GM19193 (cell line): ENCODE data around the gene PHACTR1.

Source experiments
- POLR2A ChIP-seq: IDR thresholded peaks from 4 replicates; pipeline ENCODE4 v1.6.1; 2011; ENCODE audit not compliant: insufficient read depth, insufficient read length; ENCODE audit errors: extremely low read depth

PHACTR1 gene

DNA sequence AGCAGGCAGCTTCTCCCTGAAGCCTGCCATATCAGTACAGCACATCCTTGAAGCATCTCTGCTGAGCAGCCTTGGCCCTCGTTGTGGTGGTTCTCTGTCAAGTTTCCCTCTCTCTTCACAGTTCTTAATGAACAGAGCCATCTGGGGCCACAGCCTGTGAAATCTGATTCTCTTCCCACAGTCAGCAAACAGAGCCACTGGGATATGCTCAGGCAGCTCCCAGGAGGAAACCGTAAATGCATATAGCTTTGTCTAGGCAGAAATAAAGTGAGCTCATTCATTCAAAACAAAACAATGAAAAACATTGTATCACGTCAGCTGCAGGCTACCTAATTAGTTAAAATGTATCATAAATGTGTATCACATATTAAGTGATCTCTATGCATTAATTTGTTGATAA, 531.5 kb downstream of the PHACTR1 start:
- no peak for TF ChIP-seq POLR2A

DNA sequence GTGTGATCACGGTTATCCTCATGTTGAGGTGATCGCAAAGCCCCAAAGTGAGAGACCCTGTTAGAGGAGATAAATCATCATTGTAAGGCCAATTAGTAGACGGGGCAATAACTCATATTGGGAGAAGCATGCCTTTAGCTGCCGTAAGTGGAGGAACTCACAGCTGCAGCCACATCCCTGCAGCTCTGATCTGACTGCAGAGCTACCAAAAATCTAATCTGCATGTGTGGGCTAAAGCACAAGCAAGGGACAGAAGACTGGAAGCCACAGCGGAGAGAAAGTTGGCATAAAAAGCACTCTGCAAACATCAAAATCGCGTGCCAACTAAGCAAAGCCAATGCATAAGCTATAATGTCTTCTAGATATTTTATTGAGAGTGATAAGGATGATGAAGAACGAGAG, 532.0 kb downstream of the PHACTR1 start:
- TF ChIP-seq POLR2A, result no peak

DNA sequence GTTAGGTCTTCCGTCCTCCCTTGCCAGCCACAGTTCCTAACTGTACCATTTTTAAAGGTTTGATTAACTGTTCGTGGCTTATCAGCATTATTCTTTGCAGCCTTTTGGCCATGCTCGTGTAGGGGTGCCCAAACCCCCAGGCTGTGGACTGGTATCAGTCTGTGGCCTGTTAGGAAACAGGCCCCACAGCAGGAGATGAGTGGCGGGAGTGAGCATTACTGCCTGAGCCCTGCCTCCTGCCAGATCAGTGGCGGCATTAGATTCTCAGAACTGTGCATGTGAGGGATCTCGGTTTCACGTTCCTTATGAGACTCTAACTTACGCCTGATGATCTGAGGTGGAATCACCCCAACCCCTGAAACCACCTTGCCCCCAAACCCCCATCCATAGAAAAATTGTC, 532.4 kb downstream of the PHACTR1 start:
- no peak for TF ChIP-seq POLR2A

DNA sequence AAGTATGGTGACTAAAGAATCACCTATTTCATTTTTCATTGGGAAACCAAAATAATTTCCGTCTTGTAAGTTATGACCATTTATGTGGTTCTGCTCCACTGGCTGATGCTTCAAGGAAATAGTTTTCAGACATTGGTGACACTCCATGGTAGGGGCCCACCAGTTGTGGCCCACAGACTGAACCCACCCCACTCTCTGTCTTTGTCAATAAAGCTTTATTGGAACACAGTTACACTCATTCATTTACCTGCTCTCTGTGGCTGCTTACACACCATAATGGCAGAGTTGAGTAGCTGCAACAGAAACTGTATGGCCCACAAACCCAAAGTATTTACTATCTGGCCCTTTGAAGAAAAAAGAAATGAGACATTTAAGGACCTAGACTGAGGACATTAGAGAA, 533.2 kb downstream of the PHACTR1 start:
- no peak for TF ChIP-seq POLR2A

DNA sequence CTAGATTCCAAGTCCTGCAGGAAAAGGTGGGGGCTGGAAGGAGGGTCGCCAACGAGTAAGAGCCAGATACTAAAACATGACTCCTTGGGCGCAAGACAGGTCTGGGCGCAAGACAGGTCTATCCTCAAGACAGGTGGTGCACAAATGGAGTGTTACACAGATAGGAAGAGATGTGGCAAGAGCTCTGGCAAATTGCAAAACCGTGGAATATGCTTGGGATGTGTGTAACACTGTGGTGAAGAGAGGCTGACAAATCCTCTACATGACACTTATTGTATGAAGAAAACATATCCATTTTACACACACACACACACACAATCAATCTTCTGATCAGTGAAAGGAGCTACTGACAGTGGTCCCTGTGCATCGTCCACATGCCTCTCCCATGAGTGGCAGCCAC, 534.1 kb downstream of the PHACTR1 start:
- TF ChIP-seq POLR2A, result no peak

DNA sequence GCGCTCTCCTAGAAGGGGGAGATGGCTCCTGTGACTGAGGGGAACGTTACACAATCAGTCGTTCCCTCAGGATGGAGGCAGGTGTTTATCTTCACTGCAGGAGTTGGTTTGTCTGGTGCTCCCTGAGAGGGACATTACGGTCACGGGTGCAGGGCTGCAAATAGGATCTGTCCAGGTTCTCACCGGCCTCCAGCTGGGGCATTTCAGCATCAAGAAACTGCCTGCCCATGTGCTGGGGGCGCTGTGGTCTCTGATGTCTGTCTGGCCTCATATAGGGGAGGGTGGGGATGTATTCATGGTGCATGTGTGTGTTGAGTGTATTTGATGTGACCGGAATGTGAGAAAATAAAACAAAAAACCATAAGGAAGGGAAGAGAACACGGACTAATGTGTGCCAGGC, 534.7 kb downstream of the PHACTR1 start:
- TF ChIP-seq POLR2A, result no peak

DNA sequence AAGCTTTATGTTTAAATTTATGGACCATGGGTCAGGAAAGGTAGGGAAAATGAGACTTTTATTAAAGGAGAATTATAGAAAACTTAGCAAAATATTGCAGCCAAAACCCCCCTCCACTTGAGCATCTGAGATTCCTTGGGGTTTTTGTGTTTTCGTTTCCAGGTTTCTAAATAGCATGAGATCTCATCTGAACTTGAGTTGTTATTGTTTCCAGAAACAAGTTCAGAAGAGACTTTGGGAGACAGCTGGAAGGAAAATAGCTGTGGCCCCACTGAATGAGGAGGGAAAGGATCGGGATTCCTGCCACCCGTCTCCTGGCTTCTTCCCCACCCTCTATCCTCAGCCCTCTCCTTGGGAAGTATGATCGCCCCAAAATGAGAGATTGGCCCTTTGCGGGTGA, 536.2 kb downstream of the PHACTR1 start:
- no peak for TF ChIP-seq POLR2A

DNA sequence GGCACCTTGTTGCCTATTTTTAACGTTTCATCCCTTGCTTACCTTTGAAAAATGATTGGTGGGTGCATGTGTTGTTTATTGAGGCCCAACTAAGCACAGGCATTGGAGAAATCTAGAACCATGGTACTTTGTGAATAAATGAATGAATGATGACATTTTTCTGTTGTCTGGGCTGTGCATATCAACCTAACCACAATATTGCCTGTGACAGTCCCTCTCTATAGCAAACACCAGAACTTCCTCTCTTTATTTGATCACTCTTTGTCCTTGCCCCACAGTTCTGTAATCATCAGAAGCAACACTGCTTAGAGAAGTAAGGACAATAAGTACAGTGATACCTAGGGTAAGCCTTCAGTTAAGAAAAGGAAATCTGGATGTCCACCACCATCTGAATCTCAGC, 536.7 kb downstream of the PHACTR1 start:
- no peak for TF ChIP-seq POLR2A

DNA sequence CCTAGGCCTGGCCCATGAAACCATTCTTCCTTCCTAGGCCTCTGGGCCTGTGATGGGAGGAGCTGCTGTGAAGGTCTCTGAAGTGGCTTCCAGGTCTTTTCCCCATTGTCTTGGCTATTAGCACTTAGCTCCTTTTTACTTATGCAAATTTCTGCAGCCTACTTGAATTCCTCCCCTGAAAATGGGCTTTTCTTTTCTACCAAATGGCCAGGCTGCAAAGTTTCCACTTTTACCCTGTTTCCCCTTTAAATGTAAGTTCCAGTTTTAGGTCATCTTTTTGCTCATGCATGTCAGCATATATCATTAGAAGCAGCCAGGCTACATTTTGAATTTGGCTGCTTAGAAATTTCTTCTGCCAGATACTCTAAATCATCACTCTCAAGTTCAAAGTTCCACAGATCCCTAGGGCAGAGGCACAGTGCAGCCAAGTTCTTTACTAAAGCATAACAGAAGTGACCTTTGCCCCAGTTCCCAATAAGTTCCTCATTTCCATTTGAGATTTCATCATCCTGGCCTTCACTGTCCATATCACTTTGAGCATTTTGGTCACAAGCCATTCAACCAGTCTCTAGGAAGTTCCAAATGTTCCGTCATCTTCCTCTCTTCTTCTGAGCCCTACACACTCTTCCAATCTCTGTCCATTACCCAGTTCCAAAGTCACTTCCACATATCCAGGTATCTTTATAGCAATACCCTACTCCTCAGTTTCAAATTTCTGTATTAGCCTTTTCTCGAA, 539.9 kb downstream of the PHACTR1 start:
- TF ChIP-seq POLR2A, result no peak

DNA sequence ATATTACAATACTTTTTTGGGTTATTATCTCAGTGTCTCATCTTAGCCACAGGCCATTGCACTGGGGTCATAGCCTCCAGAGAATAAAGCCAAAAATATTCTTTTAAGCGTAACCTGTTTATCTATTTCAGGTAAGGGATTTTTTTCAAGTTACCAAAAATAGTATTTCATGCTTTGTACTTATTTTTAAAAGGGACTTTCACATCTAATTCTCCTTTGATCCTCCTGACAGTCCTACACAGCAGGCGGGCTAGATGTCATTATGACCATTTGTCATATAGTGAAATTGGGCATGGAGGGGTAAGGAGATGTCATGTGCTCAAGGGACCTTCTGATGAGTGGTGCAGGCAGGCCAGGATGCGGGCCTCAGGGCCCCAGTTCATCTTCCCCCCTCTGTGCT, 542.8 kb downstream of the PHACTR1 start:
- no peak for TF ChIP-seq POLR2A

DNA sequence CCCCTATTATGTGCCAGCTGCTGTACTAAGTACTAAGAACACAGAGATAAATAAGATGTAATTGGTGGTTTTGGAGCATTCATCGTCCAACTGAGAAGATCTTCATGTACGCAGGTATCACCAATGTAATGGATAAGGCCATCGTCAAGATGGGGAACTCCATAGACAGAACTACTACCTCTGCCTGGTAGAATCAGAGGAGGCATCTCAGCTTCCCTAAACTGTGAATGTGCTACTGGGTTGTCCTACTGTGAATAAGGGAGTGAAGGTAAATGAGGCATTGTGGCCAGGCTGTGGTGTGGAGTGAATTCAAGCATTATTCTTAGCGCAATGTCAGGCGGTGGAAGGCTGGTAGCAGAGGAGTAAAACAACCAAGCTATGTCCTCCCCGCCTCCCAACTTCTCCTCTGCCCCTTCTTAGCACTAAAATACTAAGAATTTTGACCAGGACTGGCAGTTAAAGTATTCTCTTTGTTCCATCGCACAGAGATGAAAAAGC, 543.6 kb downstream of the PHACTR1 start:
- no peak for TF ChIP-seq POLR2A

DNA sequence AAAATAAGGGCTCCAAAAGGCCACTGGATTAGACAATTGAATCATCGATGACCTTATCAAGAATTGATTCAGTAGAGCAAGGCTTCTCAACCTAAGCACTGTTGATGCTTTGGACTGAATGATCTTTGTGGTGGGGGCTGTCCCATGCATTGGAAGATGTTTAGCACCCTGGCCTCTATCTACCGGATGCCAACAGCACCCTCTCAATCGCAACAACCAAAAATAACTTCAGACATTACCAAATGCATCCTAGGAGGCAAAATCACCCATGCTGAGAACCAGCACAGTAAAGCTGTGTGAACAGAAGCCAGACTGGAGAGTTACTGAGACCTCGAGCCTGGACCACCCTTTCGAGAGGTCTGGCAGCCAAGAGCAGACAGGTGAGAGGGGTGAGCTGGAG, 544.3 kb downstream of the PHACTR1 start:
- no peak for TF ChIP-seq POLR2A

DNA sequence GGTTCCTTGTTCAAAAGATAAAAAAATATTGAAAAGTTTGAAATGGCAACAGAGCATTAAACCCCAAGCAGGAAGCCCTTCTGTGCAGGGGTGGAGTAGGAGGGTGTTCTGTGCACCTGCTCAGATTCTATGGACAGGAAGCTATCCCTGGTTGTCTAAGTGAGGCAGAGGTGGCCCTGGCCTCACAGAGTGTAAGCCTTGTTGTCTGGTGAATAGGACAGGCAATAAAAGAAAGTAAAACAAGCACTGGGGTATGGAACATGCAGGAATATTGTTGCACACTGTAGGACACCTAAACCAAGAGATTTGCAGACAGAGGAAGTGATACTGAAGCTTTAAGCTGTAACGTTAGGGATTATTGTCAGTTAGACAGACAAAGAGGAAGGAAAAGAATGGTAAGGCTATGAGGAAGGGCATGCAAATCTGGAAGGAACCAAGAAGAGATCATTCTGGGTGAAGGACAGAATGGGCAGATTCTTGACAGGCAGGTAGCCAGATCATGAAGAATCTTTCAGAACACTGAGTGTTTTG, 545.0 kb downstream of the PHACTR1 start:
- no peak for TF ChIP-seq POLR2A

DNA sequence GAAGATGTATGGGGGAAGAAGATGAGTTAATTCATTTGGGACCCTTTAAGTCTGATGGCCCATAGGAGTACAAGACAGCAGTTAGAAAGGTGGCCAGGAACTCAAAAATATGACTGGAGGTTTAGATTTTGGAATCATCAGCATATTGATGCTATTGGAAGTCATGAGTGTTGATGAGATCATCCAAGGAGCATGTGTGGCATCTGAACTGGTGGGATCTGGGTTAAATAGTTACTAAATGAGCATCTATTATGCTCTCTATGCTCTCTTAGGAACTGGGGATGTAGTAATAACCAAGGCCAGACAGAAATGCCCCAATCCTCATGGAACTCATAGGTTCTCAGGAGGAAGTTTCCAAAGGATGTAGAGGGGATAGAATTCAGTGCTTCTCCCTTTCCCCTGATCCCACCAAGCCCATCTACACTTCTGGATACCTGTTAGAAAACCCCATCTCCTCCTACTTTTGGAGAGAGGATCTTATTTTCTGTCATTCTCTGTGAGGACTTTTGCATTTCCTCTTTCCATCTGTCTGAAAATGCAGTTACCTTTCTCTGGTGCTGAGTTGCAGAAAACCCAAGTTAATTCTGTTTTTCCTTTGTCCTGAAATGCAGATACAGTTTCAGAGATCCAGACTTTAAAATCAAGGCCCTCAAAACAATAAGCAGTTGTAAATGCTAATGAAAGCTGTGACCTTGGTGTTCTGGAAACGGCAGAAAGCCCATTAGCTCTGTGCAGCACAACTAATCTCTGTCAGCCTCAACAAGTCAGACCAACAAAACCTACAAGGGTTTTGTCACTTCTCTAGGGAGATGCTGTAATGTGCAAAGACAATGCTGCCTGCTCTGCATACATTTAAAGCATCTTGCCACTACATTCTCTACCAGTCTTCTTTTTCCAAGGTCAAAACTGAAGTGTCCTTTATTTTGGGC, 546.0 kb downstream of the PHACTR1 start:
- no peak for TF ChIP-seq POLR2A

DNA sequence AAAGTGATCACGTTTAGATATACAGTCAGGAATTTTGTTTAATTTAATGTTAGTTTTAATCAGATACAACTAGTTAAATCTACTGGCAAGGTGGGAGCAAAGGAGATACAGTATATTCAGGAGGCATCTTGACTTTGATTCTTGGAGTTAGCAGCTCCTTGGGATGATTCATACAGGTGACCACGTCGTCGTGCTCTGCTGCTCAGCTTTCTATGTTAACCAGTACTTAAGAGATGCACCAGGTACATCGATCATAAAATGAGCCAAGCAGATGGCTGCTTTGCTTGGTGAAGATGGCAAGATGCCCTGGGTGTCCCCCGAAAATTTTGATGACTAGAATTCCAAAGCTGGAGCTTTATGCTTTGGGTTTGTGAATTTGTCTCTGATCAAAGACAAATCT, 547.1 kb downstream of the PHACTR1 start:
- no peak for TF ChIP-seq POLR2A
